ENCODE results near the gene SMIM35.
A peak's percentile ranks its signal among the peaks of the same experiment; 100 is the strongest.

Gene SMIM35

DNA sequence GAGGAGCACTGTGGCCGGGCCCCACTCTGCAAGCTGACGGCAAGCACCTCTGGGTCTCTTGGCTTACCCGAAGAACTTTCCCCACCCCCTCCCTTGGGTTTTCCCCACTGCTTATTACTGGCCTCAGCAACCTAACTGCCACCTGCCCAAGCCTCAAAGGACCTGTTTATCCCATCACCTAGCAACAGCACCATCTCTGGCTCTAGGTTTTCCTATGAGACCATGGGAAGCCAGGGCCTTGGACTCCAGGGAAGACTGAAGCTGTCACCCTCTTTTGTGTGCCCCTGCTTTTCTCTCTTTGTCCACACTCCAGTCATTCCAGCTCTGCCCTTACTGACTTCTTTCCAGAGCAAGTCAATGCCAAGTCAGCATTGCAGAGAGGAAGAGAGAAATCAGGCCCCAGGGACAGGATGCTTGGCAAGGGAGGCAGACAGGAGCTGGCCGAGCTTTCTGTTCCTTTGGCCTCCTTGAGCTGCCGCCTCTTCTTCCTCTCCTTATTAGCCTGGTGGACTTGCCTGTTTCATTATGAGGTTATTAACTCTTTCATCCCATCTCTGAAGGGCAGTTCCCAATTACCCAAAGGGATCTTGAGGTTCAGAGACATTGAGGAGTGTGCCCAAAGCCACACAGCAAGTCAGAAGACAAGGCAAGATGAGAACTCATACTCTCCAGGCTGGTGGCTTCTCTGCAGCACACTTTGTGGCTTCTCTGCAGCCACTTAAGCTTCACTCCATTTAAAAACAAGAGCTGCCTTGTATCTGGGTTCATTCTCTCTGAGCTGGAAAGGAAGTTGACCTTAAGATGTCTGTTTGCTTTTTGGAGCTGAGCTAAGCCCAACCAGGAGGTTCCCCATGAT is at the start of gene SMIM35:
SMIM35 (minus strand) TSS at position 51 of the 856 bp plus-strand sequence. CDS start 206 bp downstream, outside the sequence.
- no peak for DNase-seq (ENCODE audit: low read depth)
- TF ChIP-seq, protein P1, sequence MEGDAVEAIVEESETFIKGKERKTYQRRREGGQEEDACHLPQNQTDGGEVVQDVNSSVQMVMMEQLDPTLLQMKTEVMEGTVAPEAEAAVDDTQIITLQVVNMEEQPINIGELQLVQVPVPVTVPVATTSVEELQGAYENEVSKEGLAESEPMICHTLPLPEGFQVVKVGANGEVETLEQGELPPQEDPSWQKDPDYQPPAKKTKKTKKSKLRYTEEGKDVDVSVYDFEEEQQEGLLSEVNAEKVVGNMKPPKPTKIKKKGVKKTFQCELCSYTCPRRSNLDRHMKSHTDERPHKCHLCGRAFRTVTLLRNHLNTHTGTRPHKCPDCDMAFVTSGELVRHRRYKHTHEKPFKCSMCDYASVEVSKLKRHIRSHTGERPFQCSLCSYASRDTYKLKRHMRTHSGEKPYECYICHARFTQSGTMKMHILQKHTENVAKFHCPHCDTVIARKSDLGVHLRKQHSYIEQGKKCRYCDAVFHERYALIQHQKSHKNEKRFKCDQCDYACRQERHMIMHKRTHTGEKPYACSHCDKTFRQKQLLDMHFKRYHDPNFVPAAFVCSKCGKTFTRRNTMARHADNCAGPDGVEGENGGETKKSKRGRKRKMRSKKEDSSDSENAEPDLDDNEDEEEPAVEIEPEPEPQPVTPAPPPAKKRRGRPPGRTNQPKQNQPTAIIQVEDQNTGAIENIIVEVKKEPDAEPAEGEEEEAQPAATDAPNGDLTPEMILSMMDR (IDR thresholded peaks at IDR 0.05; ENCODE audit: insufficient read depth, low read depth, low read length, missing control alignments), result no peak
- H3K4me3 ChIP-seq (ENCODE audit: low read length), result no peak within 1 kb of the TSS

DNA sequence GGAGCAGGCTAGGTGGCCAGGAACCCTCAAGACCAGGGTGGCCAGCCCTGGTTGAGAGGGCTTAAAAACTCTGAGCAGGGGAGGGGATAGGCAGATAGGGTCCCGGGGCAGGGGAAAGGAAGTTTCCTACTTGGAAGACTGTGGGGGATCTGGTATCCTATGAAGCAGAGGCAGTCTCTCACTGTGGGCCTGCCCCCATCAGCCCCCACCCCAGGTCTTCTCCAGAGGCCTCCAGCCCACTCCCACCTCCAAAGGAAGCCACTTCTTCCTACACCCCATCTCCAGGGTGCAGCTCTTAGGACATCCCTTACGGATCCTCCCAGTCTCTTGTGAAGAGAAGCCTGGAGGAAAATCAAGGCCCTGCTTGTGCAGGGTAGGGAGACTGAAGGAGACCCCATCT is 49.6 kb upstream of the SMIM35 start:
- DNase-seq (ENCODE audit: low read depth), result no peak
- TF ChIP-seq, protein P1 (IDR thresholded peaks at IDR 0.05; ENCODE audit: insufficient read depth, low read depth, low read length, missing control alignments), result no peak
- no peak overlapping the region for H3K4me3 ChIP-seq (ENCODE audit: low read length)

DNA sequence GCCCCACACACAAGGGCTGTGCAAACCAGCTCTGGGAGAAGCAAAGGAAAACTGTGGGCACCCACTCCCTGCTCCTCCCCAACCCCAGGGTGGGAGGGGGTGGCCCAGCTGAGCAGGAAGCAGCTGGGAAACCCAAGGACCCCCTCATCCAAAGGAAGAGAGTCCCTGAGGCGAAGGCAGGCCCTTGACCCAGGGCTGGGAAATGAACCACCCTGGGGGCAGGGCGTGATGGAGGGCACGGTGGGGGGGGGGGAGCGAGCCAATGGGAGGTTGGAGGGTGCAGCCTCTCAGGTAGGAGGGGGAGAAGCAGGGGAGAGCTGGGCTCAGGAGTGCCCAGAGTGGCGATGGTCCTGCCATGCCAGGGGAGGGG is 49.0 kb upstream of the SMIM35 start:
- H3K4me3 ChIP-seq (ENCODE audit: low read length), result no peak overlapping the region
- DNase-seq (ENCODE audit: low read depth), result no peak
- TF ChIP-seq, protein P1 (IDR thresholded peaks at IDR 0.05; ENCODE audit: insufficient read depth, low read depth, low read length, missing control alignments), result no peak

DNA sequence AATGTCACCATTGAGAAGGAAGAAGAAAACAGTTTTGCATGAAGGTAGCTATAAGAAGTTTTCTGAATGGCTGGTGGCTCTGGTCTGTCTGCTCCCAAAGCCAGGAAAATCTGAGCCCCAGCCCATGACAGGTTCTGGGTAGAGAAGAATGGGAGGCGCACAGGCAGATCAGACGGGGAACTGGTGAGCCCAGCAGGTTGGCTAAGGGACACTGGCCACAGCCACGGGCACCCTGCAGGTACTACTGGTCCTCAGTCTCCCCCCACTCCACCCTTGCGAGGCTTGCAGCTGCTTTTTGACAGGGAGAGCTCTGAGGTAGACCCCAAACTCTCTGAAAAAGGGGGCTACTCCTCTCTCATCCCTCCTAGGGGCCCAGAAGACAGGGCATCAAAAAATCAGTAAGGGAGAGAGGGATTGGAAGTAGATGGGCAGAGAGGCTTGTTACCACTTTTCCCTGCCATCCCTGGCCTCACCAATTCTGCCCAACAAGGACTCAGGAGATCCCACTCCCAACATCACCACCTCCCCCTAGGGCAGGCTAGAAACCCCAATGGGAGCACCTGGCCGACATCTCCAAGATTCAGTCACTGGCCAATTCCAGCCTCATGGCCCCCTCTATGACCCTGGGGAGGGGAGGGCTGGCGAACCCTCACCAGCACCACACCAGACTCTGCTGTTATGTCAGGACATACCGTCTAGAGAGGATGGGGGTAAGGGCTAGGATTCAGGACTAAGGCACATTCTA is 48.5 kb upstream of the SMIM35 start:
- H3K4me3 ChIP-seq (ENCODE audit: low read length), result no peak overlapping the region

DNA sequence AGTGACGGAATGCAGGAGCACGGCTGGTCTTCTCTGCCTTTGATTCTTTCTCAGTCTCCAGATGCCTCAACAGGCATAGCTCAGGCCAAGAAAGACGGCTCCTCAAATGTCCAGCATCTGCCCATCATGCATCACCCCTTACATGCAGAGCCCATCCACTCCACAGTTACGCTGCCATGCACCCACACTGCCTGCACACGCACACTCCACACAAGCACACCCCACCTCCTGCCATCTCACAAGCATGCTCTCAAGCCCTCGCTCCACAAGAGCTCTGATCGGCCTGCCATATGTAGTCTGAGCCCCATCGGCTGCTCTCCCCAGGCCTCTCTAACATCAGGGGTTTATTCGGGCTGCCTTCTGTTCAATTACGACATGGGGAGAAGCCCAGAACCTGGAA is 47.1 kb upstream of the SMIM35 start:
- TF ChIP-seq, protein P1 (IDR thresholded peaks at IDR 0.05; ENCODE audit: insufficient read depth, low read depth, low read length, missing control alignments), result no peak
- DNase-seq (ENCODE audit: low read depth), result no peak
- no peak overlapping the region for H3K4me3 ChIP-seq (ENCODE audit: low read length)

More for the DNA sequence above, 48.5 kb upstream of the SMIM35 start:
- no peak for DNase-seq (ENCODE audit: low read depth)
- TF ChIP-seq, protein P1 (IDR thresholded peaks at IDR 0.05; ENCODE audit: insufficient read depth, low read depth, low read length, missing control alignments), result no peak

DNA sequence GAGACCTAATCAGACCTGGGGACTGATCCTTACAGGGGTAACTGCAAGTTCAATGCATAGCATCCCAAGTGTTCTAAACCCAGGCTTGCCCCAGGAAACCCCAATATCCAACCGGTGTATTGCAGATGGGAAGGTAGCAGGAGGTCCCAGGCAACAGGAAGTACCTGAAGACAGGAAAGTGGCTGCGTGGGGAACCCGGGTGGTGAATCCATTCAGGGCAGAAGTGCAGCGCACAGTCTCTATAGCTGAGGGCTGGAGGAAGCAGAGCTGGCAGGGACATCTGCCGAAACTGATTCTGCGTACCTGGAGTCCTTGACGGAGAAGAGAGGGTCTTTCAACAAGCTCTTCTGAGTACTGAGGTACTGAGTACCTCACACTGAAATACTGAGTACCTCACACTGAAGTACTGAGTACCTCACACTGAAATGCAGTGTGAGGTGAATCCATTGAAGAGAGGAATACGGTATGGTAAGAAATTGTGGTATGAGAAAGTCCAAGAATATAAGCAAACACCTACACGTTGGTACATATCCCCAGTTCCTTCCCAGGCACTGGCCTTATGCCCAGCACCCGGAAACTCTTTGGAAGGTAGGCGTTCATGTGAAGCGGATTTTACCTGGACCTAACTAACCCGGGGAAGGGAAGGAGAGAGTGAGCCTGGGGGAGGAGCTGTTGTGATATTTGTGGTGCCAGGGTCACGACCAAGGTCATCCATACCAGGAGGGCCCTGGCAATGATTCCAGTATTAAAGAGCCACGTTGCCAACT is 45.8 kb upstream of the SMIM35 start:
- DNase-seq (ENCODE audit: low read depth), result peak; percentile 46
- no peak overlapping the region for H3K4me3 ChIP-seq (ENCODE audit: low read length)
- TF ChIP-seq, protein P1 (IDR thresholded peaks at IDR 0.05; ENCODE audit: insufficient read depth, low read depth, low read length, missing control alignments), result no peak

Measured in epithelial cell of esophagus (primary cell).